GM21526 (cell line): ENCODE measurements around the gene AP5S1.
"Not testable (repeated sequence)": the region's sequence is repeated elsewhere in the genome, so short reads cannot be mapped to it uniquely, and the experiment has no call there.

Experiments used
- ATAC-seq: cut with Tn5 transposase; IDR thresholded peaks from one replicate; pipeline ENCODE4 v1.9.1; 2021; ENCODE audit warnings: moderate library complexity; ENCODE audit not compliant: unreplicated experiment, low FRiP score

Gene AP5S1

DNA sequence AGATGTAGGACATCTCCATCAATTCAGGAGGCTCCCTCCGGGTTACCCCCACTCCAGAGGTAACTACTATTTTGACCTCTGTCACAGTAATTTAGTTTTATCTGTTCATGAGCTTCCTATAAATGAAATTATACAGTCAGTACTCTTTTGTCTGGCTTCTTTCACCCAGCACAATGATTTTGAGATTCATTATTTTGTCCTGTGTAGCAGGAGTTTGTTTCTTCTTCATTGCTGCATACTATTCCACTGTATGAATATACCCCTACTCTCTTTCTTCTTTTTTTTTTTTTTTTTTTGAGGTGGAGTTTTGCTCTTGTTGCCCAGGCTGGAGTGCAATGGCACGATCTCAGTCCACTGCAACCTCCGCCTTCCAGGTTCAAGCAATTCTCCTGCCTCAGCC is 11.8 kb upstream of the AP5S1 start:
- no peak for ATAC-seq

DNA sequence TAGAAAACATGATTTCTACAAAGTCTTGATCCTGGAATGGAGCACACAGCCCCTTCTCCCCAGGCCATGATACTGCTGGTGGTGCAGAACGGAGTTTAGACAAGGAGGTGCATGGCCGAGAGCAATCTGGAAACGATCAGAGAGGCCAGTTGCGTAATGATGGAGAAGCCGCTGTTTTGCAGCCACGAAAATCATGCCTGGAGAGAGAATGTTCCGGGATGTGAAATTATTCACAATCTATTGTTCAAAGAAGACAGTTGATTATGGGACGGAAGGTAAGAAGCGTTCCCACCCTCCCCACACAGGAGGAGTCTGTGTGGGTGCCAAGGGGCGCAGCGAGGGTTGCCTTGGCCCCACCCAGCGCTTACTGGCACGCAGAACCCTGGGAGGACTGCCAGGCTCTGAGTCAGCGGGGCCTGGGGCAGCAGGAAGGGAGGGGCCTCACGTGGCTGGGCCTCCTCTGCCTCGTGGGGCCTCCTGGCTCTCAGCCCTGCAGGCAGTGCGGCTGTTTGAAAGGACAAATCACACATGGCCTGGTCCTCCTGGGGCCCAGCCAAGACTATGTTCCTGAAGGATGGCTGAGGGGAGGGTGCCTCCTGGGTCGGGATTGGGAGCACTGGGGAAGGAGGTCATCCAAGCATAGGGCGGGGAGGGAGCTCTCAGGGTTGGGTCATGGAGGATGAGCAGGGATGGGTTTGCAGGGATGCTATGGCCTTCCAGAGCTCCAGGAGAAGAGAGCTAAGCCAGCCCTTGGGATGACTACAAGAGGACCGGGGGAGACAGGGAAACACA is 8.7 kb upstream of the AP5S1 start:
- ATAC-seq: no peak

DNA sequence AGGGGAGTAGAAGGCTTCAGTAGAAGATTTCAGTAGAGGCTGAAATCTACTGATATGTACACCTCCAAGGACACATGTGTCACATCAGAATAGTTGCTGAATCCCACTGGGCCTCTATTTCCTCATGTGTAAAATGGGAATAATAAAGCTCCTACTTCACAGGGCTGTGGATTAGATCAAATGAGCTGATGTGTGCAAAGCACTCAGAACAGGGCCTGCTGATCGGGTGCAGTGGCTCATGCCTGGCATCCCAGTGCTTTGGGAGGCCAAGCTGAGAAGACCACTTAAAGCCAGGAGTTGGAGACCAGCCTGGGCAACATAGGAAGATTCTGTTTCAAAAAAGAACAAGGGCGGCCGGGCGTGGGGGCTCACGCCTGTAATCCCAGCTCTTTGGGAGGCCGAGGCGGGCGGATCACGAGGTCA is 8.1 kb upstream of the AP5S1 start:
- ATAC-seq: no peak

DNA sequence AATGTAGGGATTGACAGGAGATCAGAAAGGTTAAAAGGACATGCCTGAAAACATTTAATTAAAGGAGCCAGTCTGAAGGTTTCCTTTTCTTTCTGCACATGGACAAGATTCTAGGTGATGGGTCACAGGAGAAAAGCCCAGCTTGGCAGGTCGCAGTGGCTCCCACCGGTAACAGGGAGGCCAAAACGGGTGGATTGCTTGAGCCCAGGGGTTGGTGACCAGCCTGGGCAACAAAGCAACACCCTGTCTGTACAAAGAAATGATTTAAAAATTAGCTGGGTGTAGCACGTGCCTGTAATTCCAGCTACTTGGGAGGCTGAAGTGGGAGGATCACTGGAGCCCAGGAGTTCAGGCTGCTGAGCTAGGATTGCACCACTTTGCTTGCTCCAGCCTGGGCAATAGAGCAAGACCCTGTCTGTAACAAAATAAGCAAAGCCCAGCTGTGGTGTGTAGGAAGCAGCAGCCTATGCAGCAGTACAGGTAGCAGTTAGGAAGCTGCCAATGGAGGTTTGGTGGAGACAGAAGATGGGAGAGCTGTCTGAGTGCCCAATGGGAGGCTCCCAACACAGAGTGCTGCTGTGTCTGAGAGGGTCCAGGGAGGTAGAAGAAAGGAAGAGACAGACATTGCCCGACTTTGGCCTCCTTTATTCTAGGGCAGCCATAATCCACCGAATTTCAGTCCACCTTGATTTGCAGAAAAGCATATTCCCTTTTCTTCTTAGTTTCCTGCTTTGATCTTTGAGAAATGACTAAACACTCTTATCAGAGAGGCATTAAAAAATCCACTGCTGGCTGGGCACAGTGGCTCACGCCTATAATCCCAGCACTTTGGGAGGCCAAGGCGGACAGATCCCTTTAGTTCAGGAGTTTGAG is 7.1 kb upstream of the AP5S1 start:
- no peak for ATAC-seq

DNA sequence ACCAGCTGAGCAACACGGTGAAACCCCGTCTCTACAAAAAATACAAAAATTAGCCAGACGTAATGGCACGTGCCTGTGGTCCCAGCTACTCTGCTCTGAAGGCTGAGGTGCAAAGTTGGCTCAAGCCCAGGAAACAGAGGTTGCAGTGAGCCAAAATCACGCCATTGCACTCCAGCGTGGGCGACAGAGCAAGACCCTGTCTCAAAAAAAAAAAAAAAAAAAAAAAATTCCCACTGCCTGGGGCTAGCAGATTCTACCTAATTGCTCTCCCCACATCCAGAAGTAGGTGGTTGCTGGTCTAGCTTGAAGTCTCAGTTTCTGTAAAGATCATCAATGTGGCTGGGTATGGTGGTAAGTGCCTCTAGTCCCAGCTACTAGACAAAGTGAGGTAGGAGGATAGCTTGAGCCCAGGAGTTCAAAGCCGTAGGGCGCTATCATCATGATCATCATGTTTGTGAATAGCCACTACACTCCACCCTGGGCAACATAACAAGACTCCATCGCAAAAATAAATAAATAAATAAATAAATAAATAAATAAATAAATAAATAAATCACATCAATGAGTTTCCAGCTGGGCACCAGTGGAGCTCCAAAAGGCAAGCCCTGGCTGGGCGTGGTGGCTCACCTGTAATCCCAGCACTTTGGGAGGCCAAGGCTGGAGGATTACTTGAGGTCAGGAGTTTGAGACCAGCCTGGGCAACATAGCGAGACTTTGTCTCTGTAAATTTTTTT is 6.3 kb upstream of the AP5S1 start:
- ATAC-seq: no peak

DNA sequence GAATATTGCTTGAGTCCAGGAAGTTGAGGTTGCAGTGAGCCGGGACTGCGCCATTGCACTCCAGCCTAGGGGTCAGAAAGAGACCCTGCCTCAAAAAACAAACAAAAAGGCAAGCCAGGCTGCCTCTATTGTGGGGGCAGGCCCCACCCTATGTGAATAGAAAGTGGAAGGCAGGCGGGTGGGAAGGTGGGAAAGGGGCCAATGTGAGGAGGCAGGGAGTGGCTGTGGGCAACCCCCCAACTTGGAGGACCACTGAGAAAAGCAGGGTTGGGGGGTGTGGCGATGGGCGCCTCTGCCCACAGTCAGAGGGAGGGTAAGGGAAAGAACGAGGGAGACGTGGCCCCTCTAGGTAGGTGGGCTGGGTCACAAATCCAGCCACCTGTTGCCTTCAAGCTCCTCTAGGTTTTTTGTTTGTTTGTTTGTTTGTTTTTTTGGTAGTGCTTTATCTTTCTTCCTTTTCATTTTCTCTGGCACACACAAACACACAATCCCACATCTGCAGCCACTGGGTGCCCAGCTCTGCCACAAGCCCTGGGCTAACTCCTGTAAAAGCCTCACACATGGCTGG is 5.3 kb upstream of the AP5S1 start:
- ATAC-seq: no peak

DNA sequence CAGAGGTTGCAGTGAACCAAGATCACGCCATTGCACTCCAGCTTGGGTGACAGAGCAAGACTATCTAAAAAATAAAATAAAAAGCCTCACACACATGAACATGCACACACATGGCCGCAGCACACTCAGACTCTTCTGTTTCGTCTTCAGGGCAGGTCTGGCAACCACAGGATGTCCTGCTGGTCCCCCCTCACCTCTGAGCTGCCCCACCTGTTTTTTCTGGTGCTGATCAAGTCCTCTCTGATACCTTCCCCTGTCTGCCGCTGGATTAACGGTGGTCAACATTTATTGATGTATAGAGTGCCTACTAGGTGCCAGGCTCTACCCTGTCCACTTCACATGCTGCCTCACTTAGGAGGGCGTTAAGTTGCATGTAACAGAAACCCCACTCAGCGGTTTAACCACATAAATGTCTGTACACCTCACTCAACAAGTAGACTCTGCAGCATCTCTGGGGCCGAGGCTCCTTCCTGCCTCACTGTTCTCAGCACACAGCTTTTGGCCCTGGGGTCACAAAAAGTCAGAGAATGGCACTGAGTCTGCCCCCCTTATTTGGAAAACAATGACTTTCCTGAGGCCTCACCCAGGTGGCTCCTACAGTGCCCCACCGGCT is 4.5 kb upstream of the AP5S1 start:
- no peak for ATAC-seq

DNA sequence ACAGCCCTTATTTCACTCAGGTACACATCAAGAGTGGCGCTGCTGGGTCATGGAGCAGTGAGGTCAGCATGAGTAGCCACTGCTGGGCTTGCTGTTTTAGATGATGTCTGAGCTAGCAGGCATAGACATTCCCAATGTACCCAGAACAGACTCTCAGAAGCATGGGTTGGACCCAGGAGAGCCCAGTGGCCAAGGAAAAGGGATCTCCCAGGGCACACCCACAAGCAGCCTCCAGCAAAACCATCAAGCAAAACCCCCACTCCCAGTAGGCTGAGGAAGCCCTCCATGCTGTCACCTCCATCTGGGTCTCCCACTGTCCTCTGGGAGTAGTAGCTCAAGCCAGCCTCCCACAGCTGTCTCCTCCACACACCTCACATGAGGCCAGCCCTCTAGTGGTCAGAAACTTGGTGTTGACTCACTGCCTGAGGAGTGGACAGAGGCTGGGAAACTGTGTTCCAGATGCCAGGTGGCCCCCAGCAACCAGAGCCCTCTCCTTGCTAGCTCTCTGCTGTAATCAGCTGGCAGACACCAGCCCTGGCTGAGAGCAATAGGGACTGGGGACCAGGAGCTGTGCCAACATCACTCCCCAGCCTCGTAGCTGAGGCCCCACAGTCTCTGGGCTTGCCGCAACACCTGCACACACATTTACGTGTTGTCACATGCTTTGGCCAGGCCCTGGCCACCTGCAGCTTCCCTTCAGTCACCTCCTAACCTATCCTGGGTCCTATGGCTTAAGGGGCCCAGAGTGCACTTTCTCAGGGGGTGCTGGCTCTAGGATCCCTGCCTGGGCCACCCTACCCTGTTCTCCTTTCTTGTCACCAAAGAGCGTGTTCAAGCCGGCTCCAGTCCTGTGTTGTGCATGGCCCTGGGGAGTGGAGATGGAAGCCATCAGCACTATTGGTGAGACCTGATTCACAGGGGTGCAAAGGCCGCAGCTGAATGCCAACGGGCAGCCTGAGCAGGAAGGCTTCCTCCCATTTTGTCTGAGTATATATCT is 1.9 kb upstream of the AP5S1 start:
- no peak for ATAC-seq

DNA sequence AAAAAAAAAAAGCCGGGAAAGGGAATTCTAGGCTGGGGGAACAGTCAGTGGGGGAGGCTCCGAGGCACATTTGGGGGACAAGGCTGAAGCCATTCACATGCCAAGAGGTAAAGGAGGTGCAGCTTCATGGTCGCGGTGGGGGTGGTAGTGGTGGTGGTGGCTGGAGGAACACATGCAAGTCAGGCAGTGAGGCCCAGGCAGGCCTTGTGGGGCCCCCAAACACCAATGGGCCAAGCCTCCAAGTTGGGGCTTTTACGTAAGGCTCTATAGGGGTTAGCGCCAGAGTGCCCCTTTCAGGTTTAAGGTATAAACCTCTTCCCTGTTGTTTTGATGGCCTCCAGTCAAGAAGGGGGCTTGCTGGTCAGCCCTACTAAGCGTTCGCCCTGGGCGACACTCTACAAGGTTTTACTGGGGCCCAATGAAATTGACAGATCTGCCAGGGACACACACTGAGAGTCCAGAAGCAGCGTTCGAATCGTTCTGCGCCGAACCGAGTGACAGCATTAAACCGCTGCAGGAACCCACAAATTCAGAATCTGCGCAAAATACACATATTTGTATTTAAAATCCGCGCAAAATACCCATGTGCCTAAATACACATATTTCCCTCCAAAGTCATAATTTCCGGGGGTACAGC is 818 bp upstream of the AP5S1 start:
- no peak for ATAC-seq

DNA sequence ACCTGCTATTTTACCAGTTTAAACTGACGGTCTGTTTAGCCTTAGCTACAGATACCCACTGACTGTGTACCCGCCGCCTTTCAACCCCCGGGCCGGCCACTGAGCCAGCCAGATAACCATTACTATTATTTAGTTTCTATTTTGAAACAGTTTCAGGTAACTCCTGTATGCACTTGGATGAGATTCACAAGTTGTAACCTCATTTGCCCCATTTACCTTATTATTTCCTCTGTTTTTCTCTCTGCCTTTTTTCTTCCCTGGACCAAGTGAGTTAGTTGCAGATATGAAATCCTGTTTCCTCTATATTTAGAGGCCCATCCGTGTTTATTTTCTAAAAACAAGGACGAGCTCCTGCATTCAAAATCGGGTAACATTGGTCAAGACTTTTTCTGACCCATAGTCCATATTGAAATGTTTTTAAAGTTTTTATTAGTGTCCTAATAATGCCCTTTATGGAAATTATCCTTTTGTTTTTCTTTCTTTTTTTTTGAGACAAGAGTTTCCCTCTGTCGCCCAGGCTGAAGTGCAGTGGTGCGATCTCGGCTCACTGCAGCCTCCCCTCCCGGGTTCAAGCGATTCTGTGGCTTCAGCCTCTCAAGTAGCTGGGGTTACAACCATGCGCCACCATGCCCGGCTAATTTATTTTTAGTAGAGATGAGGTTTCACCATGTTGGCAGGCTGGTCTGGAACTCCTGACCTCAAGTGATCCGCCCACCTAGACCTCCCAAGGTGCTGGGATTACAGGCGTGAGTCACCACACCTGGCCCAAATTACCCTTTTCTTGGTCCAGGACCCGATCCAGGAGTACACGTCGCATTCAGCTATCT is 767 bp downstream of the AP5S1 start:
- ATAC-seq: no peak

DNA sequence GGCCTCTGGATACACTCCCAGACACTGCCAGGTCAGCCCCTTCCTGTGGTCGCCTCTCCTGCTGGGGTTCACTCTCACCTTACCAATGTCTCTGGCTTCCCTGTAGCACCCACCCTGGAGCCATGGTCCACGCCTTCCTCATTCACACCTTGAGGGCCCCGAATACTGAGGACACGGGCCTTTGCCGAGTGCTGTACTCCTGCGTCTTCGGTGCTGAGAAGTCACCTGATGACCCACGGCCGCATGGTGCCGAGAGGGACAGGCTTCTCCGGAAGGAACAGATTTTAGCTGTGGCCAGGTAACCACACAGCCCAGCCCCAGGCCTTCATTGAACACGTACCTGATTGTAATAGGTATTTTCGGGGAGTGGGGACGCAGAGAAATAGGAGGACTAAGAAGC is 1.6 kb downstream of the AP5S1 start:
- ATAC-seq: no peak

DNA sequence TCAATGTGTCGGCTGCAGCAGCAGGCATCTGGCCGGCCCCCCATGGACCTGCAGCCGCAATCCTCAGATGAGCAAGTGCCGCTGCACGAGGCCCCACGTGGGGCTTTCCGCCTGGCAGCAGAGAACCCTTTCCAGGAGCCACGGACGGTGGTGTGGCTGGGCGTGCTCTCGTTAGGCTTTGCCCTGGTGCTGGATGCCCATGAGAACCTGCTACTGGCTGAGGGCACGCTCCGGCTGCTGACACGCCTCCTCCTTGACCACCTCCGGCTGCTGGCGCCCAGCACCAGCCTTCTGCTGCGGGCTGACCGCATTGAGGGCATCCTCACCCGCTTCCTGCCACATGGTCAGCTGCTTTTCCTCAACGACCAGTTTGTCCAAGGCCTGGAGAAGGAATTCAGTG is 3.5 kb downstream of the AP5S1 start:
- no peak for ATAC-seq

DNA sequence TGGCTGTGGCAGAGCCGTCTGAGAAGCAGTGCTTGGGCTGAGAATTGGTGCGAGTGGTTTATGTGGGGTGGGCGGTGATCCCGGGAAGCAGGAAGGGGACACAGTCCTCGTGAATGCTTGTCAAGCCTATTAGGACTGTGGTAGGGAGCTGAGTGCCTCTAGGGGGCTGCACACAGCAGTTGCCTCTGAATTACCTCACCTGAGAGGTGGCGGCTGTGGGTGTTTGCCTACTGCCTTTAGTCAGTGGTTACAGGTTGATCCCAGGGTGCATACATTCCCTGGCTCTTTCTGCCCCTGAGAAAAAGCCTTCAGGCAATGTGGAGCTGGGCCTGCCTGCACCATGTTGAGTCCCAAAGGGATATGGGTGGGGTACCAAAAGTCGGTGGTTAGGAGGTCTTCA is 5.2 kb downstream of the AP5S1 start:
- no peak for ATAC-seq

DNA sequence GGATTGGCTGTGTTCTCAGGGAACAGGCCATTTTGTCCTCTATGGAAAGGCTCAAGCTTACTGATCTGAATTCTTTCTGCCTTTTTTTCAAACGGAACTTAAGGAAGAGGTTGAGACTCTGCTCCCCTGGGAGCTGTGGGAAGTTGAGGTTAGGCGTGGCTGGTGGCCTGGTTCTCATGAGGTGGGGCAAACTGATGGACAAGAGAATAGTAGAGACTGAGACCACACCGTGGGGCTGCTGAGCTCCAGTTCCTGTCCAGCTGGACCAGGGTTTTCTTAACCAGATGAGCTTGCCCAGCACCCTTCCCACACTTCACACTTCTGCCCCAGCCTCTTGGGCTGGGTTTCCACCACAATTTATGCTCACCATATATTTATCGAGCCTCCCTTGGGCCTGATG is 6.1 kb downstream of the AP5S1 start:
- no peak for ATAC-seq

DNA sequence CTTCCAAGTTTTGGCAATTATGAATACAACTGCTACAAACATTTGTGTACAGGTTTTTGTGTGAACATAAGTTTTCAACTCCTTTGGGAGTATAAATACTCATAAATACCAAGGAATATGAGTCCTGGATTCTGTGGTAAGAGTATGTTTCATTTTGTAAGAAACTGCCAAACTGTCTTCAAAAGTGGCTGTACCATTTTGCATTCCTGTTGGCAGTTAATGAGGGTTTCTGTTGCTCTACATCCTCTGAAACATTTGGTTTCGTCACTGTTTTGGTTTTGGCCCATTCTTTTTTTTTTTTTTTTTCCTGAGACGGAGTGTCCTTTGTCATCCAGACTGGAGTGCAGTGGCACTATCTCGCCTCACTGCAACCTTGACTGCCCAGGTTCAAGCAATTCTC is 8.5 kb downstream of the AP5S1 start:
- no peak for ATAC-seq

DNA sequence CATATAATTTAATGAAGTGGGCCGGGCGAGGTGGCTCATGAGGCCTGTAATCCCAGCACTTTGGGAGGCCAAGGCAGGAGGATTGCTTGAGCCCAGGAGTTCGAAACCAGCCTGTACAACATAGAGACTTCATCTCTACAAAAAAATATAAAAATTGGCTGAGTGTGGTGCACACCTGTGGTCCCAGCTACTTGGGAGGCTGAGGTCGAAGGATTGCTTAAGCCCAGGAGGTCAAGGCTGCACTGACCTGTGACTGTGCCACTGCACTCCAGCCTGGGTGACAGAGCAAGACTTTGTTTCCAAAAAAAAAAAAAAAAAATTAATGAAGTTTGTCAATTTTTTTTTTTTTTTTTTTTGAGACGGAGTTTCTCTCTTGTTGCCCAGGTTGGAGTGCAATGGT is 9.5 kb downstream of the AP5S1 start:
- not testable (repeated sequence) for ATAC-seq

DNA sequence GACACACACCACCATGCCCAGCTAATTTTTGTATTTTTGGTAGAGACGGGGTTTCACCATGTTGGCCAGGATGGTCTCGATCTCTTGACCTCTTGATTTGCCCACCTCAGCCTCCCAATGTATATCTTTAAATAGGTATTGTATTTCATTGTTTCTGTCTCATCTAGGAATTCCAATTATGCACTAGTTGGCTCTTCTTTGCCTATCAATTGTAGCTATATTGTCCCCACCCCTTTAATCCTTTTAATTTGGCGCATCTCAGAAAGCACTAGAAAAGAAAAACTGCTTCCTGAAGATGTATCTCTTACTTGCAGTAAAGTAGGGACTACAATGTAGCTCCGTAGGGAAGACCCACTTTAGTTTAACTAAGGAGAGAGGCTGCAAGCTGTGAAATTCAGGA is 15.8 kb downstream of the AP5S1 start:
- no peak for ATAC-seq

DNA sequence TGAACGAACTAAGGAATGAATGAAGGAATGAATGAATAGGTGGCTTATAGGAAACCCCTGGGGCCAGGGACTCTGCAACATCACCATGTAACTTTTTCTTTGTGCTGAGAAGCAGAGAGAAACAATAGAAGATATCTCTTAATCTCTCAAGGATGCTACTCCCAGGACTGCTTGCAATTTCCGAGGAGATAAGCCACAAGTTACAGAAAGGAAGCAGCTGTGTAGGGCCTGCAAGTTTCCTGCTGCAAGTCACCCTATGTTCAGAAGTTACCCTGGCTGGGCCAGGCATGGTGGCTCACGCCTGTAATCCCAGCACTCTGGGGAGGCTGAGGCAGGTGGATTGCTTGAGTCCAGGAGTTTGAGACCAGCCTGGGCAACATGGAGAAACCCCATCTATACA is 19.0 kb downstream of the AP5S1 start:
- no peak for ATAC-seq
